DOHH2 (cell line): ENCODE measurements around the gene CEP57.

Experiments
- H3F3A ChIP-seq: fragments of 200-600 bp; sonication (generic), shearing (Covaris generic); 2 replicates; pipeline ENCODE4 v1.6.0; 2016; ENCODE audit warnings: antibody characterized with exemption, mild to moderate bottlenecking; ENCODE audit not compliant: control insufficient read depth, insufficient read depth
- H3K27ac ChIP-seq: fragments of 200-600 bp; sonication (generic); 2 replicates; pipeline ENCODE4 v1.5.1; 2014; ENCODE audit warnings: low read depth, mild to moderate bottlenecking, low read length, moderate library complexity
- H3K27me3 ChIP-seq: fragments of 200-600 bp; sonication (generic); 2 replicates; pipeline ENCODE4 v1.6.1; 2014; ENCODE audit warnings: mild to moderate bottlenecking, low read length, mixed read lengths; ENCODE audit not compliant: control insufficient read depth
- H3K36me3 ChIP-seq: fragments of 200-600 bp; sonication (generic); 2 replicates; pipeline ENCODE4 v1.6.1; 2014; ENCODE audit warnings: mild to moderate bottlenecking, low read length, moderate library complexity, mixed read lengths; ENCODE audit not compliant: control insufficient read depth
- H3K4me1 ChIP-seq: fragments of 200-600 bp; sonication (generic); 2 replicates; pipeline ENCODE4 v1.6.1; 2014; ENCODE audit warnings: mild to moderate bottlenecking, low read length, mixed read lengths; ENCODE audit not compliant: control insufficient read depth
- H3K4me2 ChIP-seq: fragments of 200-600 bp; sonication (generic); 2 replicates; pipeline ENCODE4 v1.6.0; 2014; ENCODE audit warnings: mild to moderate bottlenecking, low read length, moderate library complexity
- H3K4me3 ChIP-seq: fragments of 200-600 bp; sonication (generic); 2 replicates; pipeline ENCODE4 v1.5.1; 2014; ENCODE audit warnings: mild to moderate bottlenecking, low read length, mixed read lengths
- H3K79me2 ChIP-seq: fragments of 200-600 bp; sonication (generic); 2 replicates; pipeline ENCODE4 v1.6.1; 2014; ENCODE audit warnings: mild to moderate bottlenecking, low read length, mixed read lengths; ENCODE audit not compliant: control insufficient read depth
- H3K9me2 ChIP-seq: fragments of 200-600 bp; sonication (generic); replicated peaks from 2 replicates; pipeline ENCODE4 v1.6.1; 2014; ENCODE audit warnings: mild to moderate bottlenecking, low read length, mixed read lengths; ENCODE audit not compliant: control insufficient read depth
- H3K9me3 ChIP-seq: fragments of 200-600 bp; sonication (generic); 2 replicates; pipeline ENCODE4 v1.6.1; 2014; ENCODE audit warnings: antibody characterized with exemption, low read length, mixed read lengths; ENCODE audit not compliant: control insufficient read depth, insufficient read depth
- H4K20me1 ChIP-seq: fragments of 200-600 bp; sonication (generic); 2 replicates; pipeline ENCODE4 v1.6.0; 2014; ENCODE audit warnings: low read depth, mild to moderate bottlenecking, antibody characterized with exemption, low read length, moderate library complexity; ENCODE audit not compliant: control insufficient read depth, insufficient read depth
- CTCF ChIP-seq: fragments of 200-600 bp; sonication (generic); IDR thresholded peaks from one replicate; pipeline ENCODE4 v1.5.1; 2014; ENCODE audit warnings: antibody characterized with exemption, mild to moderate bottlenecking, low read depth, low read length; ENCODE audit not compliant: poor library complexity, severe bottlenecking
- EZH2phosphoT487 ChIP-seq: fragments of 200-600 bp; sonication (generic); IDR thresholded peaks from 2 replicates; pipeline ENCODE4 v1.6.1; 2017; ENCODE audit warnings: borderline replicate concordance, mild to moderate bottlenecking, antibody characterized with exemption, low read length, moderate library complexity, mixed read lengths

The CEP57 gene

GRCh38 chr11:95792200-95792599 is 1.9 kb downstream of the CEP57 start:
- H3K36me3 ChIP-seq, result peaks cover 57% of the 10 kb centered on the region
- H3K9me2 ChIP-seq, result no peaks in the 10 kb centered on the region
- no peak overlapping the region for H3K27ac ChIP-seq
- peaks cover 89% of the 10 kb centered on the region for H3K79me2 ChIP-seq
- peak overlapping the region; percentile 87 for H3K4me2 ChIP-seq
- TF ChIP-seq EZH2phosphoT487, result no peak
- no peak for TF ChIP-seq CTCF
- peaks cover 20% of the 10 kb centered on the region; the same call in 1 of the 2 replicates for H4K20me1 ChIP-seq
- no peaks in the 10 kb centered on the region for H3K27me3 ChIP-seq
- peaks cover 40% of the 10 kb centered on the region for H3K4me1 ChIP-seq
- no peaks in the 10 kb centered on the region for H3K9me3 ChIP-seq
- H3F3A ChIP-seq, result no peaks in the 10 kb centered on the region
- H3K4me3 ChIP-seq, result peak overlapping the region; percentile 88

- Histone ChIP-seq H3K79me2 (peaks cover 89% of the 10 kb centered on the region), H3K9me2 (no peaks in the 10 kb centered on the region), H3K4me1 (peaks cover 35% of the 10 kb centered on the region), H3K9me3 (no peaks in the 10 kb centered on the region), H3K27ac (no peak overlapping the region), H4K20me1 (peaks cover 20% of the 10 kb centered on the region; the same call in 1 of the 2 replicates), H3K4me3 (peak overlapping the region; percentile 88; the same call in 1 of the 2 replicates), H3K36me3 (peaks cover 52% of the 10 kb centered on the region), H3K27me3 (no peaks in the 10 kb centered on the region), H3K4me2 (peak overlapping the region; percentile 87), H3F3A (no peaks in the 10 kb centered on the region)
- TF ChIP-seq EZH2phosphoT487 (no peak), CTCF (no peak)
These were observed 2.4 kb downstream of the CEP57 start for GRCh38 chr11:95792700-95793099.

- Histone ChIP-seq H3K4me2 (peak overlapping the region; percentile 87), H3K79me2 (peaks cover 88% of the 10 kb centered on the region), H3F3A (no peaks in the 10 kb centered on the region), H3K4me3 (0 out of 2 replicates have a peak overlapping the region, but pooled peaks have one; percentile 2), H3K4me1 (peaks cover 31% of the 10 kb centered on the region), H3K9me2 (no peaks in the 10 kb centered on the region), H3K9me3 (no peaks in the 10 kb centered on the region), H3K27ac (no peak overlapping the region), H4K20me1 (peaks cover 20% of the 10 kb centered on the region; the same call in 1 of the 2 replicates), H3K27me3 (no peaks in the 10 kb centered on the region), H3K36me3 (peaks cover 48% of the 10 kb centered on the region)
- TF ChIP-seq CTCF (no peak), EZH2phosphoT487 (no peak)
These were observed 2.8 kb downstream of the CEP57 start for GRCh38 chr11:95793116-95793515.
